Activated CD4-positive, CD25-positive, alpha-beta regulatory T cell (primary cell): Measurements from ENCODE around the gene ADCK2.
"Not testable (repeated sequence)": the region's sequence is repeated elsewhere in the genome, so short reads cannot be mapped to it uniquely, and the experiment has no call there.

Experiments used
- DNase-seq, 4 experiments: peaks; one replicate each; lab custom pipeline; 2025; lab: John Stamatoyannopoulos, UW

ADCK2 gene

DNA sequence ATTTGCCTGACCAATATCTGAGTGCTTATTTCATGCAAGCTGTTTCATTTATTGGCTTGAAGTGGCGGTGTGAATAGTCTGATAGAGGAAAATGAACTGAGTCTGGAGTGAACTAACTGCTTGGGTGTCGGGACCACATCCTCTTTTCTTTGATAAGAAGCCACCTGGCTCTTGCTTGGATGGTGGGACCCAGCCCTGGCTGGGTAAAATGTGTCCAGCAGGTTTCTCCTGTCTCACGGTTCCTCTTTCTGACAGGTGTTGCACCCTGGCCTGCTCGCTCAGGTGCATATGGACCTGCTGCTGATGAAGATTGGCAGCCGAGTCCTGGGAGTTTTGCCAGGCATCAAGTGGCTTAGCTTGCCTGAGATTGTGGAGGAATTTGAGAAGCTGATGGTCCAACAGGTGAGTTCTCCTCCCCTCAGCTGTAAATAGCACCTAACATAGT lies 1.6 kb downstream of the ADCK2 start:
- DNase-seq, result no peak

DNA sequence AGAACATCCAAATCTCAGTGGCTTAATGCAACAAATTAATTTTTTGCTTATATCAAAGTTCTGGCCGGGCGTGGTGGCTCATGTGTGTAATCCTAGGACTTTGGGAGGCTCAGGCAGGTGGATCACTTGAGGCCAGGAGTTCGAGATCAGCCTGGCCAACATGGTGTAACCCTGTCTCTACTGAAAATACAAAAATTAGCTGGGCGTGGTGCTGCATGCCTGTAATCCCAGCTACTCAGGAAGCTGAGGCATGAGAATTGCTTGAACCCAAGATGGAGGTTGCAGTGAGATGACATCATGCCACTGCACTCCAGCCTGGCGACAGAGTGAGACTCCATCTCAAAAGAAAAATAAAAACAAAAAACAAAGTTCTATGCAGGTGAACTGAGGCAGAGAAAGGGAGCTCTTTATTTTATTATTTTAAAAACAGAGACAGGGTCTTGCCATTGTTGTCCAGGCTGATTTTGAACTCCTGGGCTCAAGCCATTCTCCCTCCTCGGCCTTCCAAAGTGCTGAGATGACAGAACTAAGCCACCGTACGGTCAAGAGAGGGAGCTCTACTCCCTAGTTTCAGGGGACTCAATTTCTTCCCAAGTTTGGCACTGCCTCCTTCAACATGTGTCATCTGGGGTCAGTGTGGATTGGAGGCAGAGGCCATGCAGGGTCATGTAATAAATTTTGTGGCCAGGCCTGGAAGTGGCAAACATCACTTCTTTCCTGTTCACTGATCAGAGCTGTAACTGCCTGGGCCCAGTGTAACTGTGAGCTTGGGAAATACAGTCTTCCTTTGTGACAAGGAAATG lies 2.4 kb downstream of the ADCK2 start:
- no peak for DNase-seq

DNA sequence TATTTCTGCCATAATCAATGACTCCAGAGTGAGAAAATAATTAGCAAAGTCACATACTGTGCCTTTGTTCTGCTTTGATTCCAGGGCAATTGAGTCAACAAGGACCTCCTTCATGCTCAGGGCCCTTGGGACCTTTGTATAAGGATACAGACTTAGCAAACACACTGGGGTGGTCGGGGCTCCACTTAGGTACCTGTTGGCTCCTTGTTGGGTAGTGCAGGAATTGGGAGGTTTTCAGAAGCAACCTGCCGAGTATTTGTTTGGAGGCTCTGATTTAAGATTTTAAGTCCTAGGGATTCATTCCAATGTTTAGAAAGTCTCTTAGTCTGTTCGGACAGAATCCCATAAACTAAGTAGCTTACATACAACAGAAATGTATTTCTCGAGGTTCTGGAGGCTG lies 3.0 kb downstream of the ADCK2 start:
- DNase-seq, result no peak

DNA sequence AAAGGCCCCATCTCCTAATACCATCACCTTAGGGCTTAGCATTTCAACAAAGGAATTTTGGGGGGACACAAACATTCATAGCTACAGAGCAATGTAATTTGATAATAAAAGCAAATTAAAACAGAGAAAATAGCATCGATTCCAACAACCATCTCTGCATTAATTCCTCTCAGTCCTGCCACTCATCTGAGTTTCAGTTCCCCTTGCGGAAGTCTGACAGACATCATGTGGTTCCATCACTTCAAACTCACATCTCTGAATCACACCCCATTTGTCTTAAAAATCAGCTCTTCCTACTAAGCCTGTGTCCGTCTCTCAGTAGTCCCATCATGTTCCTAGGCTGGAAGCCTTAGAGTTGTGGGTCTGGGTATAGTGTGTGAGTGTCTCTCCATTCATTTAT lies 3.6 kb downstream of the ADCK2 start:
- no peak for DNase-seq

DNA sequence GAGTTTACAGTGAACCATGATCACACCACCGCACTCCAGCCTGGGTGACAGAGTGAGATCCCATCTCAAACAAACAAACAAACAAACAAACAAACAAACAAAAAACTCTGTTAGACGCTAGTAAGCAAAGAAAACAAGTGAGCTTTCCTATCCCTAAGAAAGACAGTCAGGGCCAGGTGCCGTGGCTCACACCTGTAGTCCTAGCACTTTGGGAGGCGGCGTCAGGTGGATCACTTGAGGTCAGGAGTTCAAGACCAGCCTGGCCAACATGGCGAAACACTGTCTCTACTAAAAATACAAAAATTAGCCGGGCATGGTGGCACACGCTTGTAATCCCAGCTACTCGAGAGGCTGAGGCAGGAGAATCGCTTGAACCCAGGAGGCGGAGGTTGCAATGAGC lies 4.2 kb downstream of the ADCK2 start:
- DNase-seq, result not testable (repeated sequence)

DNA sequence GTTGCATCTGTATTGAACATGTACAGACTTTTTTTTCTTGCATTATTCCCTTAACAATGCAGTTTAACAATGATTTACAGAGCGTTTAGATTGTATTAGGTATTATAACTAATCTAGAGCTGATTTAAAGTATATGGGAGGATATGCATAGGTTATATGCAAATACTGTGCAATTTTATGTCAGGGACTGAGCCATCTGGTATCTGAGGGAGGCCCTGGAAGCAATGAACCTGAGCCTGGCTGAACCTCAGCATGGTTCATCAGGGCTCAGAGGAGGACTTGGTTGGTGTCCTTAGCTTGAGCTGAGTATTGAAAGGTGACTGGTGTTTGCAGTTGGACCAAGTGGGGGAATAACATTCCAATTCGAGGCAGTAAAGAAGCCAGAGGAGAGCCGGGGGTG lies 4.8 kb downstream of the ADCK2 start:
- no peak for DNase-seq

DNA sequence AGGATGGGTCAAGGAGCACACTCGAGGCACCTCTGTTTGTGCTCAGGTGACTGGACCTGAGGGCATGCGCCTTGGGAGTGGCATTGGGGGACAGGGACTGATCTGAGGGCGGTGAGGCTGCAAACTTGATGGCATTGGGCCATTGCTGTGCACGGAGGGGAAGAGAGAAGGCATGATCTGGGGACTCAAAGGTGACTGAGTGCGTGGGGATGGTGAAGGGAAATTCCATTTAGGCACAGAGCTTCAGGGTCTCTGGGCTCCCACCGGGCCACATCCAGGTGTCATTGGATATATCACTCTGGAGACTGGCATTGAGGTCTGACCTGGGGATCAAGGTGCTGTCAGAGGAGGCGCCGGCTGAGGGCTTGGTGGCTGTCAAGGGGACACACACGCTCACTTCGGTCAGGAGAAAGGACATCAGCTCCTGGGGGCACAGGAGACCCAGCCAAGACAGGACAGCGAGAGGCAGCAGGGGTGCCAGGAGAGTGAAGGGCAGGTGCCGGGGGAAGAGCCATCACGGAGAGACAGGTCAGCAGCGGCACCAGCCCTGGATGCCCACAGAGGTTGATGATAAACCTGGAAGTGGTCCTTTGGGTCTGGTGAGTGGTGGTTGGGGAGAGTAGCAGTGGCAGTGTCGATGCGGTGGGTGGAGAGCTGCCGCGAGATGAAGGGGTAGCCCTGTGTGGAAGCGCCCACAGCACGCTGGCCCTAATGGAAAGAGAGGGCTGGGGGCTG lies 5.5 kb downstream of the ADCK2 start:
- DNase-seq, result no peak

DNA sequence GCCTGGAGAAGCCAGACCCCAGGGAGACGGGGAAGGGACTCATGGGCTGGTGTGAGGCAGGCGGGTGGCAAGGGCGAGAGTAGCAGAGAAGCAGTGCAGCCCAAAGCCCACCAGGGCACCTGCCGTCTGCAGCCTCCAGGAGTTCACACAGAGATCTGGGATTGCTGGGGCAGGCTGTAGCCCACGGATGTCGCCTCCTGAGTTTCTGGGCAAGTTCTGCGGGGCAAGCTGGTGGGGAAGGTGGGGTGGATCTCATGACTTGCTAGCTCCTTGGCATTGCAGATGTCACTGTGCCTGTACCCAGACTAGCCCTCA lies 6.0 kb downstream of the ADCK2 start:
- DNase-seq, result no peak

DNA sequence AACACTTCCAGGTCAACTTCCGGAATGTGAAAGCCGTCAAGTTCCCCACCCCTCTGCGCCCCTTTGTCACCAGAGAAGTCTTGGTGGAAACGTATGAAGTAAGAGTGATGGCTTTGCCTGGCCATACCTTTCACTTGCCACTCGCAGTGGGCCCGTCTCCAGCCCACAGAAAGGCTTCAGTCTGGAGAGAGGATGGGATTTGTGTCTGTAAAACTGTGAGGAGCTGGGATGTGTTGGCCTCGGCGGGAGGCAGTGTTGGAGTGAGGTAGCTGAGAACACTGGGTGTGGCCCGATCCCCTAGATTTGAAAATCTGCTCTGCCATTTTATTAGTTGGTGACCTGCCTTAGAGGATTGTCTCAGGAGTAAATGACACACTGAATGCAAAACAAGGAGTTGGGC lies 6.4 kb downstream of the ADCK2 start:
- no peak for DNase-seq

DNA sequence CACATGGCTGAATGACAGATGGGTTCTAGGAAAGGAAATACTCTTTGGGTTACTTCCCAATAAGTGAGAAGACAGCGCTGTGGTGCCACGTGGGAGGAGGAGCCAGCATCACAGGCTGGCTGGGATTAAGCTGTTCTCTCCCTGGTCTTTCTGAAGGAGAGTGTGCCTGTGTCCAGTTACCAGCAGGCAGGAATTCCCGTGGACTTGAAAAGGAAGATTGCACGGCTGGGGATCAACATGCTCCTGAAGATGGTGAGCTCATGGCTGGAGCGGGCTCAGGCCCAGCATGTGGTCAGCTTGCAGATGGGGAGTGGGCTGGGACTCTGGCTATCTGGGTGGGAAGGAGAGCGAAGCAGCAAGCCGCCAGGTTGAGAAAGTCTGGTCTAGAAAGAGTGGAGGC lies 8.1 kb downstream of the ADCK2 start:
- no peak for DNase-seq

DNA sequence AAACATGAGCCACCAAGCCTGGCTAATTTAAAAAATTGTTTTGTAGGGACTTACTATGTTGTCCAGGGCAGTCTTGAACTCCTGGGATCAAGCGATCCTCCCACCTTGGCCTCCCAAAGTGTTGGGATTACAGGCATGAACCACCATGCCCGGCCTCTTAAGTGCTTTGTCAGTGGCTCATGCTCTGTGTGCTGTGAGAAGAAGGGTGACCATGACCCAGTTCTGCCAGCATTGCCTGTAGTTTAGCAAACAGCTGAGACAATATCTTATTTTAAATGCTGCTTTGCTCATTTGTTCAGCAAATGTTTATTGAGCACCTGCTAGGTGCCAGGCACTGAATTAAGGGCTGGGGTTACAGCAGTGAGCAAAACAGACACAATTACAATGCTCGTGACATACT lies 9.0 kb downstream of the ADCK2 start:
- no peak for DNase-seq

DNA sequence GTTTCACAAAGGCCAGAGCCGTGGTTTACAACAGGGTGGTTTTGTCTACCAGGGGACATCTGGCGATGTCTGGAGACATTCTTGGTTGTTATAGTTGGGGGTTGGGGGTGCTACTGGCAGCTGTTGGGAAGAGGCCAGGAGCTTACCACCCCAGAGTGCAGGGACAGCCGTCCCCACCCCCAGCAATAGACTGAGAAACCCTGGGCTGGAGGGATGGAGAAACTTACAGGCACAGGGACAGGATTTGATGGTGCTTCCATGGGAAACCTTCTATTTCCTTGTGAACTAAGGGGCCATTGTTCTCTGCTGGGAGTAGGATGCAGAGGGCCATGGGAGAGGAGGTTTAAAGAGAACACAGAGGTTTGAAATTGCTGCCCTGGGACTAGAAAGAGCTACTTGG lies 10.9 kb downstream of the ADCK2 start:
- no peak for DNase-seq

DNA sequence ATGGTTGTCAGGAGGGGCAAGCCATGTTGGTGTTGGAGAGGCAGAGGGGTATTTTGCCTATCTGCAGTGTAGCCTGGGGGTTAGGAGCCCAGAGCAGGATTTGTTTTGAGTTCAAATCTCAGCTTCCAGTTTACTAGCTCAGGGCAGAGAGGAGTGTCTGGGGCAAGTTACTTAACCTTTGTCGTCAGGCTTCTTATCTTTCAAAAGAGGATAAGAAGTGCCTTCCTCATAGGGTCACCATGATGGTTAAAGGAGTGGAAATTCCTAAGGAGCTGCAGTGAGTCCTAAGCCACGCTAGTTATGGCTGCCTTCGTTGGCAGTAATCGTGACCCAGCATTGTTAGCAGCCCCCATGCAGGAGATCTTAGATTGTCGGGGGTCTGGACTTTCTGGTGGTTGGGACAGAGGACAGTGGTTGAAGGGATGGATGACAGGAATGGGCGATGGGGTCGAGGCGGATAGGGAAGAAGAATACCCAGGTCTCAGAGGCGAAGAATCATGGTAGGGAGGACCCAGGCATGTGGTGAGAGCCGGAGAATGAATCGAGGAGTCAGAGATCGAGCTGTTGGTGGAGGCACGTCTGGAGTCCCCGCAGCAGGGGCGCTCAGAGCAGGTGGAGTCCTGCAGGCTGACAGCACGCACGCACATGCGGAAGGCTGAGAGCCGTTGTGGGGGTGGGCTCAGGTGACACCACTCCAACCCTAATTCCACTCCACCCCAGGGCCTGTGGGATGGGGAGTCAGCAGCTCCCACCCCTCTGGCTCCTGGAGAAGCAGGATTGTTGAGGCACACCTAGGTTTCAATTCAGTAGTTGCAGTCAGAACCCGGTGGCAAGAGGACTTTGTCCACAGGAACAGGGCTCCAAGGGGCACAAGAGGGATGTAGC lies 11.6 kb downstream of the ADCK2 start:
- DNase-seq, result no peak

DNA sequence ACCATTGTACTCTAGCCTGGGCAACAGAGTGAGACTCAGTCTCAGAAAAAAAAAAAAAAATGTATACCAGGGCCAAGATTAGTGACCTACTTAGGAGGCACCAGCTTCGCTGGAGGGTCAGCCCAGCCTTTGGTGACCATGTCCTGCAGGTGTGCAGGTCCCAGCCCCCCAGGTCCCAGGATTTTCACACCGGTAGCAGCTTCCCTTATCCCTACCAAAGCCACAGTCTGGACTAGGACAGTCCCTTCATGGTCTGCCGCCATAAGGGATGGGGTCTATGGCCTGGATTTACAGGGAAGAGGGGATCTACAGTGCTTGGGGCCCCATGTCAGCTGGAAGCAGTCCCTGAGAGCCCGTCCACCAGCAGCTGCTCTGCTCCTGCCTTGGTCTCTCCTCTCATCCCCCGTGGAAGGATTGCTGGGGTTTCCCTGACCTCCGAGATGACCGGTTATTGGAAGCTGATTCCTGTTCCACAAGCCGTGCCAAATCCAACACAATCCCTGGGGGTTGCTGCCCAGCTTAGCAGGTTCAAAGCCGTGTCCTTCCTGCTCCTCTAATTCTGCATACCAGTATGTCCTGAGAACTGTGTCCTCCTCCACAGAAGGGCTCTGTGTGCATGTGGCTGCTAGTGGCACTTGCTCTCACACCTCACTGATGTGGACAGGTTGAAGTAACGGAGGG lies 12.8 kb downstream of the ADCK2 start:
- no peak for DNase-seq

DNA sequence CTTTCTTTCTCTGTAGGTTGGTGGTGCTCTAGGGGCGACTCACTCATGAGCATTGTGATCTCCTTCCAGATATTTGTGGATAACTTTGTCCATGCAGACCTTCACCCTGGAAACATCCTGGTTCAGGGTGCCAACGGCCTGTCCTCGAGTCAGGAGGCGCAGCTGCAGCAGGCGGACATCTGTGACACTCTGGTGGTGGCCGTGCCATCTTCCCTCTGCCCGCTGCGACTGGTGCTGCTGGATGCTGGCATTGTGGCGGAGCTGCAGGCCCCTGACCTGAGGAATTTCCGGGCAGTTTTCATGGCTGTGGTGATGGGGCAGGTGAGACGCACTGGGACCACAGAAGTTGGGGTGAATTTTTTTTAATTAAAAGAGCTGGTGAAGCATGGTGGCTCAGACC lies 14.2 kb downstream of the ADCK2 start:
- DNase-seq, result no peak

DNA sequence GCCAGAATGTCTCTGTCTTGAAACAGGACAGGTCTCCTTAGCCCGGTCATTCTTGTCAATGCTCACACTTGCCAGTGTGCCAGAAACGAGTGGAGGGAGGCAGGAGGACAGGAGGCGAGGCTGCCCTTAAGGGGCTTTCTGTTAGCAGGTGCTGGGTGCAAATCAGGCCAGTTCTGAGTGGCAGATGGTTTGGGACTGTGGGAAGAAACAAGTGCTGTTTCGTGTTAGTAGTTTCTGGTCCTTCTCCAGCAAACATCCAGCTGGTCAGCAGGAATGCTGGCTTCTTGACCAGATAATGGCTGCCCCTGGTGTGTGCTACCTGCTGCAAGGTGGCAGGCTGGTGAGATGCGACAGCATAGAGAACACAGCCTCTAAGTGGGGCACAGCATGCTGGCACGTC lies 15.6 kb downstream of the ADCK2 start:
- DNase-seq, result no peak

DNA sequence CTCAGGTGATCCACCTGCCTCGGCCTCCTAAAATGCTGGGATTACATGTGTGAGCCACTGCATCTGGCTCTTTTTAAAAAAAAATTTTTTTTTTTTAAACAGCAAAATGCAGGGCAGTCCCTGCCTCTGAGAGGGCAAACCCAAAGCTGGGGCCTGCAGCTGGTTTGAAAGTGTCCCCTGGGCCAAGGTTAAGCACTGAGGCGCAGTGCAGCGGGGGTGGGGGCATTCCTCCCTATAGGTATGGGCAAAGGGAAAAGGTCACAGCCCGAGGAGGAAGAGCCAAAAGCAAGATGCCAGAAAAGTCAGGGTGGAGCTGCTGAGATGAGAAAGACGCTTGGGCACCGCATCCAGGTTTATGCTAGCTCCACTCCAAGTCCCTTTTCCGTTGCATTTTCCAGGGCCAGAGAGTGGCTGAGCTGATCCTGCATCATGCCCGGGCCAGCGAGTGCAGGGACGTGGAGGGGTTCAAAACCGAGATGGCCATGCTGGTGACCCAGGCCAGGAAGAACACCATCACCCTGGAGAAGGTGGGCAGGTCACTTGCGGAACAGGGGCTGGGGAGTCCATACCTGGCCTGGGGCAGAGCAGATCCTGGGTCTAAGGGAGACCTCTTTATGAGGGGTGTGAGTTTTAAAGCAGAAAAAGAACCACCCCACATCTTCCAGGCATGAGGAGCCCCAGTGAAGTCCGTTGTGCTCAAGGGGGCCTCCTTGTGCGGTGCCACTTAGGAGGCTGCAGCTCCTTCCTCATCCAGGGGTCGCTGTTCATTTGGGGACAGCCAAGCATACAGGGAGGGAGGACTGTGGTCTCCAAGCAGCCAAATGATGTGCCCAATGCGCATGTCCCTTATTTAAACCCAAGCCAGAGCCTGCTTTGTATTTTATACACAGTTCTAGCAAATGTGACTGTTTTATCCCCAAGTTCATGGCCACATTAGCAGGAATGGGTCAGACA lies 16.7 kb downstream of the ADCK2 start:
- no peak for DNase-seq

DNA sequence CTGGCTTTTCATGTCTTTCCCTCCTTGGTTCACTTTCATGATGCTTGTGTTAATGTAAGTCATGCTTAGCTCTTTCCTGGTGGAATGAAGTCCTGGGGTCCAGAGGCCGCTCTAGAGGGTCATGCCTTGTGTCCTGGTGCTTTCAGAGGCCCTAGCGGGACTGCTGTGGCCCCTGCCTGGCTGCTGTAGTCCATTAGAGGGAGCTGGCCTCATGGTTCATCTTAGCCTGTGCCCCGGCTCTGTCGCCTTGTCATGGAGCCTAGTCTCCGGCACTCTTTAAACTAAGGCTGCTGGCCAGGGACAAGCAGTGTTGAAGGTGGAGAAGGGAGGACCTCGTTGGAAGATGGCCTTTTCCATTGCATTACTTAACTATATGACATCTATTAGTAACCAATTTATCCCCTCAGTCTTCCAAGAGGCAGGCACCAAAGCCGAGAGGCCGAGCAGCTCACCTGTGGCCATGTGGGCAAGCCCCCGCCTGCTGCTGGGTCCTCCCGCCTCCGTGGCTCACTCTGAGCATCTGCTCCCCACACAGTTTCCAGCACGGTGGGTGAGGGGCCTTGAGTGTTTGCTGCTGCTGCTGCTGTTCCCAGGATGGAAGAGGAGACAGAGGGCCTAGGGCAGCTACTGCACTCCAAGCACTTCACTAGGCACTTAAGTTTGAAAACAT lies 18.8 kb downstream of the ADCK2 start:
- DNase-seq, result no peak

DNA sequence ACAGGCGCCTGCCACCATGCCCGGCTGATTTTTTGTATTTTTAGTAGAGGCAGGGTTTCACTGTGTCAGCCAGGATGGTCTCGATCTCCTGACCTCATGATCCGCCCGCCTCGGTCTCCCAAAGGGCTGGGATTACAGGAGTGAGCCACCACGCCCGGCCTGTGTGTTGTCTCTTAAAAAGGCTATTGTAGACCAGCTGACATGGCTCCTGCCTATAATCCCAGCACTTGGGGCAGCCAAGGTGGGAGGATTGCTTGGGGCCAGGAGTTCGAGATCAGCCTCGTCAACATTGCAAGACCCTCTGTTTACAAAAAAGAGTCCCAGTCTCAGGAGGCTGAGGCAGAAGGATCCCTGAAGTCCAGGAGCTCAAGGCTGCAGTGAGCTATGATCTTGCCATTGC lies 21.1 kb downstream of the ADCK2 start:
- not testable (repeated sequence) for DNase-seq

DNA sequence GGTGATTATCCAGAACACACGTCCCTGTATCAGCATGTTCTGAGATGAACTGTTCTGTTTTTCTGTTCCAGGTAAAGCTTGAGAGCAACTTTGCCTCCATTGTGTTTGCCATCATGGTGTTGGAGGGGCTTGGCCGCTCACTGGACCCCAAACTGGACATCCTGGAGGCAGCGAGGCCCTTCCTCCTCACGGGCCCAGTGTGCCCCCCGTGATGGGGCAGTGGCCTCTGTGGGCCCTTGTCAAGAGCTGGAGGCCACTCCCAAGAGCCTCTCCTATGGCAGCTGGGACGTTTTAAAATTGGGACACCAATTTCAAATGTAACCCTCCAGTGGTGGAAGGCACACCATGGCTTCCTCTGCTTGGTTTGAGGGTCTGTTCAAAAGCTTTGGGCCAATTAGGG lies 21.8 kb downstream of the ADCK2 start:
- no peak for DNase-seq
